B cell (primary cell): ENCODE measurements around the gene CNTN4. TPM values are rescaled to one million over a fixed set of nuclear protein-coding genes. Genes with fewer than 3 reads are reported as not detected.

Experiments
- ATAC-seq: fragments of 200-7000 bp; cut with Tn5 transposase; one replicate; pipeline ENCODE4 v1.10.0; 2021; ENCODE audit warnings: low read depth, mild to moderate bottlenecking, moderate number of reproducible peaks, moderate library complexity
- CTCF ChIA-PET: fragments of 350-600 bp; sonication (Branson Sonifier 250); formaldehyde crosslinking; loops from one replicate; lab custom pipeline; 2021; ENCODE audit warnings: antibody characterized with exemption, inconsistent platforms; lab: Charles Lee
- POLR2A ChIA-PET: fragments of 350-600 bp; sonication (Branson Sonifier 250); formaldehyde crosslinking; loops from one replicate; lab custom pipeline; 2021; ENCODE audit warnings: antibody characterized with exemption; lab: Charles Lee
- DNase-seq: peaks from one replicate; pipeline ENCODE4 v3.0.0; 2013
- H2AFZ ChIP-seq: 2 replicates; pipeline ENCODE4 v1.6.1; 2012; ENCODE audit warnings: mild to moderate bottlenecking, low read depth, low read length; ENCODE audit not compliant: insufficient read depth, poor library complexity, severe bottlenecking
- H3K27ac ChIP-seq, 2 donors: 1 replicate in 1 of 2; 2 replicates in 1 of 2; pipeline ENCODE4 v1.5.1; 2012 to 2013; ENCODE audit warnings: low read length in 2 of 2, mild to moderate bottlenecking in 2 of 2, moderate library complexity in 1 of 2
- H3K27me3 ChIP-seq, 4 experiments: fragments of 200-600 bp in 1 of 4; sonication (generic) in 1 of 4; replicated peaks in 1 of 4; 1 replicate in 2 of 4; 2 replicates in 2 of 4; pipeline versions ENCODE4 v1.6.1 to v1.7.0; 2013 to 2016; ENCODE audit warnings: low read length in 3 of 4, mild to moderate bottlenecking in 2 of 4, mixed read lengths in 1 of 4, moderate library complexity in 1 of 4; ENCODE audit not compliant: insufficient read depth in 4 of 4, control insufficient read depth in 3 of 4; ENCODE audit errors: control extremely low read depth in 1 of 4
- H3K36me3 ChIP-seq, 2 experiments: replicated peaks in 1 of 2; 1 replicate in 1 of 2; 2 replicates in 1 of 2; pipeline versions ENCODE4 v1.6.1 to v1.7.1; 2013; ENCODE audit warnings: low read length in 1 of 2; ENCODE audit not compliant: insufficient read depth in 2 of 2, control insufficient read depth in 1 of 2; ENCODE audit errors: control extremely low read depth in 1 of 2, extremely low read depth in 1 of 2
- H3K4me1 ChIP-seq, 2 donors: fragments of 200-600 bp in 1 of 2; sonication (generic) in 1 of 2; 1 replicate in 1 of 2; 2 replicates in 1 of 2; pipeline versions ENCODE4 v1.5.1 to v1.6.1; 2013 to 2017; ENCODE audit warnings: low read length in 2 of 2; ENCODE audit not compliant: control insufficient read depth in 2 of 2, insufficient read depth in 2 of 2
- H3K4me2 ChIP-seq: replicated peaks from 2 replicates; pipeline ENCODE3; 2012; ENCODE audit warnings: mild to moderate bottlenecking, low read depth, low read length; ENCODE audit not compliant: poor library complexity, severe bottlenecking
- H3K4me3 ChIP-seq, 5 experiments: fragments of 200-600 bp in 1 of 5; sonication (generic) in 1 of 5; 1 replicate in 3 of 5; 2 replicates in 2 of 5; pipeline versions ENCODE4 v1.5.1 to v1.7.0; 2011 to 2016; ENCODE audit warnings: low read length in 4 of 5, mild to moderate bottlenecking in 4 of 5, low read depth in 2 of 5, control low read depth in 1 of 5, moderate library complexity in 1 of 5; ENCODE audit not compliant: insufficient read depth in 1 of 5; ENCODE audit errors: control extremely low read depth in 1 of 5, extremely low read depth in 1 of 5
- H3K79me2 ChIP-seq: fragments of 200-600 bp; sonication (generic); one replicate; pipeline ENCODE4 v1.6.0; 2016; ENCODE audit warnings: low read length; ENCODE audit not compliant: control insufficient read depth, insufficient read depth
- H3K9ac ChIP-seq: fragments of 200-600 bp; sonication (generic); 2 replicates; pipeline ENCODE4 v1.6.1; 2017; ENCODE audit warnings: mild to moderate bottlenecking, low read length, moderate library complexity
- H3K9me3 ChIP-seq, 3 donors: one replicate each; pipeline versions ENCODE4 v1.6.1 to v1.7.1; 2013; ENCODE audit warnings: low read length in 2 of 3; ENCODE audit not compliant: control insufficient read depth in 2 of 3, insufficient read depth in 1 of 3; ENCODE audit errors: control extremely low read depth in 1 of 3
- H4K20me1 ChIP-seq: 2 replicates; pipeline ENCODE4 v1.6.0; 2012; ENCODE audit warnings: mild to moderate bottlenecking, low read length; ENCODE audit not compliant: insufficient read depth, control insufficient read depth, poor library complexity, severe bottlenecking
- H3K27ac Mint-ChIP-seq: one replicate; pipeline ENCODE4 v1.8.0; 2021; ENCODE audit warnings: mixed read lengths
- H3K27me3 Mint-ChIP-seq: one replicate; pipeline ENCODE4 v1.8.0; 2021; ENCODE audit warnings: mixed read lengths
- H3K4me1 Mint-ChIP-seq: one replicate; pipeline ENCODE4 v1.8.0; 2021; ENCODE audit warnings: mixed read lengths
- H3K4me3 Mint-ChIP-seq: one replicate; pipeline ENCODE4 v1.8.0; 2021; ENCODE audit warnings: mixed read lengths
- H3K9me3 Mint-ChIP-seq: one replicate; pipeline ENCODE4 v1.8.0; 2022; ENCODE audit warnings: mixed read lengths; ENCODE audit not compliant: insufficient read depth
- CTCF ChIP-seq: fragments of 200-600 bp; IDR thresholded peaks from one replicate; pipeline ENCODE4 v1.8.0; 2022; ENCODE audit warnings: antibody characterized with exemption, mild to moderate bottlenecking
- EZH2 ChIP-seq: IDR thresholded peaks from 2 replicates; pipeline ENCODE4 v1.6.1; 2012; ENCODE audit warnings: borderline replicate concordance, low read depth, mild to moderate bottlenecking, moderate library complexity, low read length; ENCODE audit not compliant: insufficient read depth, poor library complexity, severe bottlenecking
- WGBS: methylation state at CpG from one replicate; pipeline ENCODE4 v1.1.5; 2013; ENCODE audit warnings: missing lambda C conversion rate; ENCODE audit not compliant: insufficient coverage; 5-methylcytosine and 5-hydroxymethylcytosine counted together
- intact Hi-C: fragments of 100-400 bp; cut with micrococcal nuclease; formaldehyde crosslinking; loops from one replicate; pipeline ENCODE4 v1.10.0; 2022
- polyA plus RNA-seq: library from polyadenylated mRNA; depleted of rRNA; stranded (reverse); fragments of >200 nt; gene quantifications from 2 replicates; pipeline ENCODE4 v1.2.3, GENCODE V29; 2012
- total RNA-seq, 2 donors: library from RNA; stranded (reverse); fragments of 120-200 nt in 1 of 2; gene quantifications; 1 replicate in 1 of 2; 2 replicates in 1 of 2; pipeline versions ENCODE4 v1.2.3 to v1.2.4, GENCODE V29; 2013 to 2022

Gene CNTN4
- total and polyA plus RNA-seq, 2 donors (not counting 1 experiment from before 2014, with no cell fraction given), result 0.05 TPM; not detected in 1

- H3K27me3 Mint-ChIP-seq, result no peaks in the 10 kb centered on the region
- POLR2A ChIA-PET, result no interaction called here
Observed at GRCh38 chr3:2415083-2415482, 316.4 kb downstream of the CNTN4 start.

GRCh38 chr3:2420919-2421318 is 322.3 kb downstream of the CNTN4 start:
- no peak for DNase-seq
- no peak for ATAC-seq
- H3K79me2 ChIP-seq, result no peaks in the 10 kb centered on the region
- ChIA-PET POLR2A (no interaction called here), CTCF (no interaction called here)
- no peak for TF ChIP-seq CTCF
- no peak for TF ChIP-seq EZH2
- no peak overlapping the region for H3K9ac ChIP-seq
- H3K4me2 ChIP-seq, result no peak overlapping the region
- no peaks in the 10 kb centered on the region for H3K4me1 Mint-ChIP-seq
- H3K9me3 Mint-ChIP-seq, result no peaks in the 10 kb centered on the region
- no peaks in the 10 kb centered on the region for H3K36me3 ChIP-seq
- H3K4me1 ChIP-seq, result no peaks in the 10 kb centered on the region
- H3K27me3 ChIP-seq, result no peaks in the 10 kb centered on the region
- WGBS, result 78% methylated on average over 3 of the region's 3 CpGs
- H3K9me3 ChIP-seq, result no peaks in the 10 kb centered on the region
- H3K27me3 Mint-ChIP-seq, result no peaks in the 10 kb centered on the region
- no peak overlapping the region for H3K4me3 ChIP-seq
- no peak overlapping the region for H2AFZ ChIP-seq
- no peak overlapping the region for H3K27ac ChIP-seq
- intact Hi-C loops, result no loop called here
- no peaks in the 10 kb centered on the region for H4K20me1 ChIP-seq
- no peak overlapping the region for H3K4me3 Mint-ChIP-seq
- H3K27ac Mint-ChIP-seq, result no peak overlapping the region

More at GRCh38 chr3:2415083-2415482, 316.4 kb downstream of the CNTN4 start:
- Histone ChIP-seq H2AFZ (no peak overlapping the region), H4K20me1 (no peaks in the 10 kb centered on the region), H3K79me2 (no peaks in the 10 kb centered on the region), H3K4me1 (no peaks in the 10 kb centered on the region), H3K4me3 (no peak overlapping the region), H3K9ac (no peak overlapping the region), H3K4me2 (no peak overlapping the region), H3K9me3 (peaks cover 0 to 5% (median 0%) of the 10 kb centered on the region in 3 donors), H3K36me3 (no peaks in the 10 kb centered on the region), H3K27ac (no peak overlapping the region), H3K27me3 (no peaks in the 10 kb centered on the region)
- Mint-ChIP-seq H3K27ac (no peak overlapping the region), H3K9me3 (no peaks in the 10 kb centered on the region), H3K4me1 (no peaks in the 10 kb centered on the region), H3K4me3 (no peak overlapping the region)
- CTCF ChIA-PET, result no interaction called here
- no CpG with 5 or more reads among the region's 1 CpG for WGBS
- ATAC-seq (no peak), DNase-seq (no peak)
- intact Hi-C loops, result no loop called here
- TF ChIP-seq CTCF (no peak), EZH2 (no peak)
